Lower leg skin (tissue), 4 donors: ENCODE measurements around the gene EMC1. TPM values are rescaled to one million over a fixed set of nuclear protein-coding genes. Genes with fewer than 3 reads are reported as not detected.

Experiments
- DNase-seq, 2 donors: peaks; one replicate each; pipeline ENCODE4 v3.0.0-alpha.2; 2019; ENCODE audit warnings: low spot score in 2 of 2
- H3K4me3 ChIP-seq: fragments of 200-600 bp; sonication (generic); 2 replicates; pipeline ENCODE4 v1.5.1; 2017; ENCODE audit warnings: mild to moderate bottlenecking, low read depth; ENCODE audit not compliant: poor library complexity, severe bottlenecking
- POLR2A ChIP-seq, 2 donors: fragments of 450-650 bp; IDR thresholded peaks; one replicate each; pipeline ENCODE4 v1.6.1; 2016 to 2017; ENCODE audit warnings: antibody characterized with exemption in 2 of 2, mild to moderate bottlenecking in 1 of 2, moderate library complexity in 1 of 2
- WGBS, 2 donors: methylation state at CpG; one replicate each; pipeline ENCODE4 v1.1.5; 2018; 5-methylcytosine and 5-hydroxymethylcytosine counted together
- intact Hi-C: fragments of 100-400 bp; cut with DNase I; formaldehyde crosslinking; loops from one replicate; pipeline ENCODE4 v1.15.0; 2023; ENCODE audit warnings: low total_unique reads
- total RNA-seq, 4 donors: library from RNA; depleted of rRNA; stranded (reverse); fragments of >200 nt; gene quantifications; one replicate each; pipeline ENCODE4 v1.1.0, GENCODE V29; 2016
- TF ChIP-seq, protein P1 (sequence below), 3 donors: fragments of 450-650 bp; IDR thresholded peaks; one replicate each; pipeline ENCODE4 v1.5.1; 2016; ENCODE audit warnings: antibody characterized with exemption in 3 of 3, mild to moderate bottlenecking in 3 of 3, moderate library complexity in 2 of 3

Gene EMC1
- total RNA-seq, 4 donors from 2014 or later = 26.7 to 31.8 (median 30.2) TPM

DNA sequence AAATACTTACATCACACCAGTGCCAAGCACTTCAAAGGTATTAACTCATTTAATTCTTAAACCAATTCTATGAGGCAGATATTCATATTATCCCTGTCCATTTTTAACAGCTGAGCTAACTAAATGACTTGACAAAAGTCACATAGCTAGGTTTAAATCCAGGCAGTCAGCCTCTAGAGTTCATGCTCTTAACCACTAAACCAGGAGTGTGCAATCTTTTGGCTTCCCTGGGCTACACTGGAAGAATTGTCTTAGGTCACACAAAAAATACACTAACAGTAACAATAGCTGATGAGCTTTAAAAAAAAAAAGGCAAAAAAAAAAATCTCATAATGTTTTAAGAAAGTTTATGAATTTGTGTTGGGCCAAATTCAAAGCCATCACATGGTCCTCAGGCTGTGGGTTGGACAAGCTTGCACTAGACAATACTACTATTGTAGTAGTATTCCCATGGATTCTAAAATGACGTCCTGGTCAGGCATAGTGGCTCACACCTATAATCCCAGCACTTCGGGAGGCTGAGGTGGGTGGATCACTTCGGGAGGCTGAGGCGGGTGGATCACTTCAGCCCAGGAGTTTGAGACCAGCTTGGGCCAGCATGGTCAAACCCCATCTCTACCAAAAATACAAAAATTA, 51.2 kb downstream of the EMC1 start:
- no peak overlapping the region for H3K4me3 ChIP-seq
- intact Hi-C loops = no loop called here
- TF ChIP-seq, protein P1, sequence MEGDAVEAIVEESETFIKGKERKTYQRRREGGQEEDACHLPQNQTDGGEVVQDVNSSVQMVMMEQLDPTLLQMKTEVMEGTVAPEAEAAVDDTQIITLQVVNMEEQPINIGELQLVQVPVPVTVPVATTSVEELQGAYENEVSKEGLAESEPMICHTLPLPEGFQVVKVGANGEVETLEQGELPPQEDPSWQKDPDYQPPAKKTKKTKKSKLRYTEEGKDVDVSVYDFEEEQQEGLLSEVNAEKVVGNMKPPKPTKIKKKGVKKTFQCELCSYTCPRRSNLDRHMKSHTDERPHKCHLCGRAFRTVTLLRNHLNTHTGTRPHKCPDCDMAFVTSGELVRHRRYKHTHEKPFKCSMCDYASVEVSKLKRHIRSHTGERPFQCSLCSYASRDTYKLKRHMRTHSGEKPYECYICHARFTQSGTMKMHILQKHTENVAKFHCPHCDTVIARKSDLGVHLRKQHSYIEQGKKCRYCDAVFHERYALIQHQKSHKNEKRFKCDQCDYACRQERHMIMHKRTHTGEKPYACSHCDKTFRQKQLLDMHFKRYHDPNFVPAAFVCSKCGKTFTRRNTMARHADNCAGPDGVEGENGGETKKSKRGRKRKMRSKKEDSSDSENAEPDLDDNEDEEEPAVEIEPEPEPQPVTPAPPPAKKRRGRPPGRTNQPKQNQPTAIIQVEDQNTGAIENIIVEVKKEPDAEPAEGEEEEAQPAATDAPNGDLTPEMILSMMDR (IDR thresholded peaks at IDR 0.05) = no peak
- no peak for TF ChIP-seq POLR2A (IDR thresholded peaks at IDR 0.05)
- no peak for DNase-seq
- WGBS, 2 donors = 80 to 90% methylated on average over 4 of the region's 4 CpGs

GRCh38 chr1:19199329-19199968, 51.9 kb downstream of the EMC1 start:
- WGBS, 2 donors = 80 to 90% methylated on average over 4 of the region's 4 CpGs
- intact Hi-C loops = no loop called here
- DNase-seq = no peak
- TF ChIP-seq POLR2A (IDR thresholded peaks at IDR 0.05) = no peak
- TF ChIP-seq, protein P1 (IDR thresholded peaks at IDR 0.05) = no peak
- H3K4me3 ChIP-seq = no peak overlapping the region

DNA sequence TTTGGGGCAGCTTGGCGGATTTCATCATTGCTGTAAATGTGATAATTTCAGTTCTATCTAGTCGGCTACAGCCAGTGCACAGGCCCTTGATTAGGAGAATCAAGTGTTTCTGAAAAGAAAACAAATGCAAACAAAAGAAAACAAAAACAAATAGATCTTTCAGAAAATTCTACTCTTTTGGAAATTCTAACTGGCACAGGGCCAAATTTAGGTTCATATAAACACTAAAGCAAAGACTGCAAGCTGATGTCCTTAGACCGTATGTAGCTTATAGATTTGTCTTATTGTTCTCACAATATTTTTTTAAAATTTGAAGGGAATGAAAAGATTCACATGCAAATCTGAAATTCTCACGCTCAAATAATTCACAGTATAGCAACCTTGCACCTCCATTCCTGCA, 52.5 kb downstream of the EMC1 start:
- TF ChIP-seq POLR2A (IDR thresholded peaks at IDR 0.05) = no peak
- TF ChIP-seq, protein P1 (IDR thresholded peaks at IDR 0.05) = no peak
- intact Hi-C loops = no loop called here
- 90 to 94% methylated on average over 4 of the region's 4 CpGs for WGBS, 2 donors

DNA sequence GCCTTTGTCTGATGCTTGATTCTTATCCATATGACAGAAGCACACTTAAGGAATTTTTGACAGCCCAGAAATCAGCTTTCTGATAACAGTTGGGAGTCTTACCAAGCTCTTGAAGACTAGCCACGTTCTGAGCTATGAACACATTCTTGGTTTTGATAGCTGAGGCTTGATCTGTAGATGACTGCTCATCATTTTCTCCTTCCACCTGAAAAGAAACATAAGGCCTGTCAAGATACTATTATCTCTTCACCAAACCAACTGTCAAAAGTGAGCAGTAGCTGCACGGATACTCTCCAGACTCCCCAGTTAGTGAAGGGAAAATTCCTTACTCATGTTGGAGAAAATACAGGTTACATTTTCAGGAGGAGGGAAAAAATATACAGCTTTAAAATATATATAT, 53.5 kb downstream of the EMC1 start:
- no peak for DNase-seq
- H3K4me3 ChIP-seq = no peak overlapping the region
- WGBS, 2 donors = 79 to 85% methylated on average over 2 of the region's 2 CpGs
- TF ChIP-seq, protein P1 (IDR thresholded peaks at IDR 0.05) = no peak
- TF ChIP-seq POLR2A (IDR thresholded peaks at IDR 0.05) = no peak
- intact Hi-C loops = no loop called here

More for the DNA sequence above, 52.5 kb downstream of the EMC1 start:
- no peak for DNase-seq
- H3K4me3 ChIP-seq = no peak overlapping the region

- intact Hi-C loops = no loop called here
- 97 to 98% methylated on average over 3 of the region's 3 CpGs for WGBS, 2 donors
- no peak for DNase-seq
- no peak overlapping the region for H3K4me3 ChIP-seq
- TF ChIP-seq, protein P1 (IDR thresholded peaks at IDR 0.05) = no peak
- no peak for TF ChIP-seq POLR2A (IDR thresholded peaks at IDR 0.05)
Measured at GRCh38 chr1:19196331-19196730, 55.0 kb downstream of the EMC1 start.
